SK-N-SH (cell line): ENCODE measurements around the gene CEP120. TPM values are rescaled to one million over a fixed set of nuclear protein-coding genes. Genes with fewer than 3 reads are reported as not detected.
"Not testable (repeated sequence)": the region's sequence is repeated elsewhere in the genome, so short reads cannot be mapped to it uniquely, and the experiment has no call there.

Experiments used
- CTCF ChIA-PET: fragments of 300-600, 350-600 bp; formaldehyde crosslinking; extraction: SDS; loops from one replicate; lab custom pipeline; 2021; lab: Yijun Ruan, JAX
- POLR2A ChIA-PET: fragments of 350-600 bp; sonication (Branson Sonifier 250); formaldehyde crosslinking; extraction: SDS; loops from one replicate; lab custom pipeline; 2020; ENCODE audit warnings: antibody characterized with exemption, inconsistent platforms; lab: Yijun Ruan, JAX
- DNase-seq: peaks from one replicate; pipeline ENCODE4 v3.0.0; 2012
- H2AFZ ChIP-seq: fragments of 200-600 bp; sonication (generic); 2 replicates; pipeline ENCODE4 v1.8.1; 2016; ENCODE audit warnings: antibody characterized with exemption, mild to moderate bottlenecking, low read depth
- H3F3A ChIP-seq: fragments of 200-600 bp; sonication (generic); replicated peaks from 2 replicates; pipeline ENCODE3; 2016; ENCODE audit warnings: antibody characterized with exemption, mild to moderate bottlenecking; ENCODE audit not compliant: insufficient read depth
- H3K27ac ChIP-seq, 2 experiments: fragments of 200-500 bp in 1 of 2; fragments of 200-600 bp in 1 of 2; sonication (Bioruptor generic) in 1 of 2; sonication (generic), shearing (Covaris generic) in 1 of 2; 2 replicates each; pipeline versions ENCODE4 v1.5.1 to v1.6.1; 2014 to 2016; ENCODE audit warnings: low read depth in 2 of 2, inconsistent platforms in 1 of 2, low read length in 1 of 2, mild to moderate bottlenecking in 1 of 2, mixed read lengths in 1 of 2
- H3K27me3 ChIP-seq: fragments of 200-600 bp; sonication (generic), shearing (Covaris generic); 2 replicates; pipeline ENCODE4 v1.6.1; 2016; ENCODE audit warnings: mixed run types; ENCODE audit not compliant: insufficient read depth
- H3K36me3 ChIP-seq, 2 experiments: fragments of 200-500 bp in 1 of 2; fragments of 200-600 bp in 1 of 2; sonication (Bioruptor generic) in 1 of 2; sonication (generic) in 1 of 2; replicated peaks in 1 of 2; 2 replicates each; pipeline versions ENCODE3 to v1.5.1; 2014 to 2016; ENCODE audit warnings: low read length in 1 of 2, mild to moderate bottlenecking in 1 of 2; ENCODE audit not compliant: insufficient read depth in 2 of 2, control insufficient read depth in 1 of 2
- H3K4me1 ChIP-seq, 2 experiments: fragments of 200-500 bp in 1 of 2; fragments of 200-600 bp in 1 of 2; sonication (Bioruptor generic) in 1 of 2; sonication (generic), shearing (Covaris generic) in 1 of 2; 2 replicates each; pipeline versions ENCODE4 v1.5.1 to v1.6.1; 2014 to 2016; ENCODE audit warnings: low read depth in 1 of 2, low read length in 1 of 2, mixed run types in 1 of 2; ENCODE audit not compliant: insufficient read depth in 2 of 2, control insufficient read depth in 1 of 2
- H3K4me2 ChIP-seq: fragments of 200-600 bp; sonication (generic), shearing (Covaris generic); 2 replicates; pipeline ENCODE4 v1.6.1; 2017; ENCODE audit warnings: mixed run types
- H3K4me3 ChIP-seq, 2 experiments: fragments of 200-500 bp in 1 of 2; fragments of 200-600 bp in 1 of 2; sonication (Bioruptor generic) in 1 of 2; sonication (generic), shearing (Covaris generic) in 1 of 2; 2 replicates each; pipeline versions ENCODE4 v1.5.1 to v1.8.1; 2014 to 2016; ENCODE audit warnings: low read depth in 2 of 2, inconsistent platforms in 1 of 2, low read length in 1 of 2, mild to moderate bottlenecking in 1 of 2, mixed read lengths in 1 of 2, moderate library complexity in 1 of 2
- H3K79me2 ChIP-seq: fragments of 200-600 bp; sonication (generic); 2 replicates; pipeline ENCODE4 v1.8.1; 2017; ENCODE audit warnings: mild to moderate bottlenecking; ENCODE audit not compliant: insufficient read depth
- H3K9ac ChIP-seq: fragments of 200-600 bp; sonication (generic); 2 replicates; pipeline ENCODE4 v1.6.1; 2017; ENCODE audit warnings: mixed run types
- H3K9me2 ChIP-seq: fragments of 200-600 bp; sonication (generic); 2 replicates; pipeline ENCODE4 v1.6.1; 2017; ENCODE audit warnings: mixed run types
- H3K9me3 ChIP-seq: fragments of 200-600 bp; sonication (generic); 2 replicates; pipeline ENCODE4 v1.6.1; 2017; ENCODE audit warnings: mixed run types, mild to moderate bottlenecking, moderate library complexity
- H4K20me1 ChIP-seq: fragments of 200-600 bp; sonication (generic); 2 replicates; pipeline ENCODE4 v1.6.1; 2017; ENCODE audit warnings: mild to moderate bottlenecking, mixed run types; ENCODE audit not compliant: insufficient read depth
- EZH2phosphoT487 ChIP-seq: fragments of 200-600 bp; sonication (generic); IDR thresholded peaks from 2 replicates; pipeline ENCODE4 v1.6.1; 2017; ENCODE audit warnings: low read depth, mixed run types, mild to moderate bottlenecking, antibody characterized with exemption, moderate library complexity, borderline replicate concordance
- FOSL2 ChIP-seq: IDR thresholded peaks from 2 replicates; pipeline ENCODE4 v1.4.0; 2012; ENCODE audit warnings: low read depth, mild to moderate bottlenecking, moderate library complexity, borderline replicate concordance
- FOXJ3 ChIP-seq: sonication (generic); formaldehyde crosslinking; IDR thresholded peaks from 2 replicates; pipeline ENCODE4 v1.5.1; 2020; ENCODE audit warnings: mild to moderate bottlenecking, missing genetic modification reagents
- FOXM1 ChIP-seq: IDR thresholded peaks from 2 replicates; pipeline ENCODE4 v1.4.0; 2012; ENCODE audit warnings: low read depth, mild to moderate bottlenecking
- IRF3 ChIP-seq: fragments of 150-350 bp; IDR thresholded peaks from 2 replicates; pipeline ENCODE4 v1.6.1; 2016; ENCODE audit warnings: mild to moderate bottlenecking, low read depth, low read length
- NRF1 ChIP-seq: IDR thresholded peaks from 2 replicates; pipeline ENCODE4 v1.6.1; 2012; ENCODE audit warnings: low read depth, mild to moderate bottlenecking, low read length
- PBX3 ChIP-seq: IDR thresholded peaks from 2 replicates; pipeline ENCODE4; 2012
- RCOR1 ChIP-seq: fragments of 150-350 bp; IDR thresholded peaks from 2 replicates; pipeline ENCODE4 v1.6.1; 2017; ENCODE audit warnings: antibody characterized with exemption, low read length
- REST ChIP-seq: IDR thresholded peaks from 2 replicates; pipeline ENCODE4 v1.6.1; 2012; ENCODE audit warnings: mild to moderate bottlenecking, low read depth, low read length, moderate library complexity
- RFX5 ChIP-seq: IDR thresholded peaks from 2 replicates; pipeline ENCODE4 v1.6.1; 2012; ENCODE audit warnings: mild to moderate bottlenecking, improper control_type of control experiment, low read length
- RXRA ChIP-seq: IDR thresholded peaks from 2 replicates; pipeline ENCODE4 v1.4.0; 2012; ENCODE audit warnings: low read depth, mild to moderate bottlenecking, borderline replicate concordance
- SIN3A ChIP-seq: IDR thresholded peaks from 2 replicates; pipeline ENCODE4 v1.6.1; 2012; ENCODE audit warnings: low read depth, mild to moderate bottlenecking, low read length, moderate library complexity, borderline replicate concordance
- TEAD4 ChIP-seq: IDR thresholded peaks from 2 replicates; pipeline ENCODE4 v1.4.0; 2012; ENCODE audit warnings: mild to moderate bottlenecking, borderline replicate concordance; ENCODE audit not compliant: insufficient read depth
- USF2 ChIP-seq: fragments of 150-350 bp; IDR thresholded peaks from 2 replicates; pipeline ENCODE4 v1.6.1; 2017; ENCODE audit warnings: antibody characterized with exemption, low read length, low read depth, borderline replicate concordance
- YY1 ChIP-seq: IDR thresholded peaks from 2 replicates; pipeline ENCODE4 v1.4.0; 2012; ENCODE audit warnings: low read depth, mild to moderate bottlenecking
- ZBTB33 ChIP-seq: IDR thresholded peaks from 2 replicates; pipeline ENCODE4 v1.4.0; 2012; ENCODE audit warnings: low read depth, borderline replicate concordance
- WGBS: methylation state at CpG from one replicate; pipeline ENCODE4 v1.1.6; 2017; ENCODE audit warnings: low lambda C conversion rate; 5-methylcytosine and 5-hydroxymethylcytosine counted together
- polyA plus RNA-seq, 3 experiments: library from polyadenylated mRNA; depleted of rRNA; stranded (reverse); fragments of >200 nt; gene quantifications; 2 replicates each; pipeline ENCODE4 v1.2.3, GENCODE V29; 2012

Gene CEP120
- polyA plus RNA-seq, 1 of the 3 experiments (the other 2 are of a cell fraction) = 5.0 TPM

- H3K27ac ChIP-seq = no peak overlapping the region
- H4K20me1 ChIP-seq = no peaks in the 10 kb centered on the region
- TF ChIP-seq TEAD4 = no peak
- no peak for TF ChIP-seq PBX3
- TF ChIP-seq NRF1 = no peak
- TF ChIP-seq FOXM1 = no peak
- no peak for TF ChIP-seq YY1
- TF ChIP-seq RCOR1 = no peak
- TF ChIP-seq IRF3 = no peak
- TF ChIP-seq REST = no peak
- TF ChIP-seq FOXJ3 (CRISPR knock-in tag) = no peak
- TF ChIP-seq SIN3A = no peak
- TF ChIP-seq RXRA = no peak
- no peak for TF ChIP-seq EZH2phosphoT487
- TF ChIP-seq FOSL2 = no peak
- TF ChIP-seq RFX5 = no peak
- no peak for TF ChIP-seq ZBTB33
- no peak for TF ChIP-seq USF2
- H3K9me2 ChIP-seq = no peaks in the 10 kb centered on the region
- ChIA-PET CTCF (interaction anchor here (1.2 kb wide), 2 partner anchors 9 to 177 kb away, joined by 3 to 6 read pairs; no protein-coding TSS in a partner anchor), POLR2A (interaction anchor here (0.9 kb wide), 1 partner anchor 11 kb away, joined by 3 read pairs; the partner anchor contains the start of gene CEP120)
- H3K4me1 ChIP-seq = peaks cover 0 to 5% of the 10 kb centered on the region in 2 experiments; a peak in 2 of 4 replicates
- no peaks in the 10 kb centered on the region for H3K79me2 ChIP-seq
- H3K9ac ChIP-seq = no peak overlapping the region
- H3F3A ChIP-seq = no peaks in the 10 kb centered on the region
- no peak overlapping the region for H2AFZ ChIP-seq
- no peaks in the 10 kb centered on the region for H3K27me3 ChIP-seq
- H3K4me2 ChIP-seq = no peak overlapping the region
- no peaks in the 10 kb centered on the region for H3K36me3 ChIP-seq
- DNase-seq = no peak
- 67% methylated on average over 2 of the region's 2 CpGs for WGBS
- H3K9me3 ChIP-seq = no peaks in the 10 kb centered on the region
- no peak overlapping the region for H3K4me3 ChIP-seq
Measured at GRCh38 chr5:123433596-123433995, 10.4 kb upstream of the CEP120 start.

- H3K4me1 ChIP-seq, H3K4me2 ChIP-seq, H3K4me3 ChIP-seq, H3K27me3 ChIP-seq, H3K79me2 ChIP-seq, H2AFZ ChIP-seq, H4K20me1 ChIP-seq, H3F3A ChIP-seq, H3K36me3 ChIP-seq, H3K9ac ChIP-seq, H3K27ac ChIP-seq, H3K9me2 ChIP-seq, CTCF ChIA-PET, DNase-seq, H3K9me3 ChIP-seq, POLR2A ChIA-PET: not testable (repeated sequence)
- 92% methylated on average over 17 of the region's 32 CpGs for WGBS
Measured at GRCh38 chr5:123430441-123430840, 7.2 kb upstream of the CEP120 start.
